ENCODE results near the gene CNGA4.
A peak's percentile ranks its signal among the peaks of the same experiment; 100 is the strongest.

Gene CNGA4

GRCh38 chr11:6251990-6252473 lies 13.1 kb downstream of the CNGA4 start:
- peak; percentile 55 for DNase-seq (ENCODE audit: low read depth)
- H3K4me3 ChIP-seq (ENCODE audit: control insufficient read depth, low read depth, low read length): no peak overlapping the region
- no peak for TF ChIP-seq CTCF (conservative IDR thresholded peaks at IDR 0.05; ENCODE audit: control insufficient read depth, insufficient read depth, low read depth, low read length)

- TF ChIP-seq CTCF (conservative IDR thresholded peaks at IDR 0.05; ENCODE audit: control insufficient read depth, insufficient read depth, low read depth, low read length): no peak
- DNase-seq (ENCODE audit: low read depth): no peak
- no peak overlapping the region for H3K4me3 ChIP-seq (ENCODE audit: control insufficient read depth, low read depth, low read length)
These were observed 14.3 kb downstream of the CNGA4 start for GRCh38 chr11:6253197-6253596.

GRCh38 chr11:6258141-6258540 lies 19.3 kb downstream of the CNGA4 start:
- no peak overlapping the region for H3K4me3 ChIP-seq (ENCODE audit: control insufficient read depth, low read depth, low read length)
- DNase-seq (ENCODE audit: low read depth): no peak
- no peak for TF ChIP-seq CTCF (conservative IDR thresholded peaks at IDR 0.05; ENCODE audit: control insufficient read depth, insufficient read depth, low read depth, low read length)

DNA sequence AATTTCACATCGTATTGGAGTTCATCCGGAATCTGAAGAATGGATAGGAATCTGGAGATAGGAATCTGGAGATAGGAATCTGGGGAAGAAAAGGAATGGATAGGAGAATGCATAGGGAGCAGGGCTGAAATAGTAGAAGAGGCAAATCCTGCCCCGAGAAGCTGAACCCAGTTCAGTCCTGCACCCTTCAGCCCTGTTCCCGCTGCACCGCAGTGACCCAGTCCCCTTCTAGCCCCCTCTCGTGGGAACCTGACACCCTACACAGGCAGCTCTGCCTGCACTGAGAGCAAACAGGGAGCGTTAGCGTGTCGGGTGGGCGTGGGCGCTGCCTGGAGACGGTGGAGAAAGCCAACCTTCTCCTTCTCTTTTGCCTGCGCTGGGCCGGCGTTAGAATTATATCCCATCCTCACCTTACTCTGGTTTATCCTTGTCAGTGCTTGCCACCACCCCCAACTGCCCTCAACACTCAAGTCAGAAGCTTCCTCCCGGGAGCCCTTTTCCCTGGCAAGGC lies 19.7 kb downstream of the CNGA4 start:
- no peak for TF ChIP-seq CTCF (conservative IDR thresholded peaks at IDR 0.05; ENCODE audit: control insufficient read depth, insufficient read depth, low read depth, low read length)
- no peak overlapping the region for H3K4me3 ChIP-seq (ENCODE audit: control insufficient read depth, low read depth, low read length)
- no peak for DNase-seq (ENCODE audit: low read depth)

GRCh38 chr11:6260207-6260726 lies 21.4 kb downstream of the CNGA4 start:
- no peak overlapping the region for H3K4me3 ChIP-seq (ENCODE audit: control insufficient read depth, low read depth, low read length)
- TF ChIP-seq CTCF (conservative IDR thresholded peaks at IDR 0.05; ENCODE audit: control insufficient read depth, insufficient read depth, low read depth, low read length): no peak
- no peak for DNase-seq (ENCODE audit: low read depth)

- no peak for DNase-seq (ENCODE audit: low read depth)
- no peak for TF ChIP-seq CTCF (conservative IDR thresholded peaks at IDR 0.05; ENCODE audit: control insufficient read depth, insufficient read depth, low read depth, low read length)
- no peak overlapping the region for H3K4me3 ChIP-seq (ENCODE audit: control insufficient read depth, low read depth, low read length)
These were observed 24.8 kb downstream of the CNGA4 start for GRCh38 chr11:6263662-6264061.

GRCh38 chr11:6268820-6269219 lies 29.9 kb downstream of the CNGA4 start:
- no peak for TF ChIP-seq CTCF (conservative IDR thresholded peaks at IDR 0.05; ENCODE audit: control insufficient read depth, insufficient read depth, low read depth, low read length)
- peak; percentile 46 for DNase-seq (ENCODE audit: low read depth)
- H3K4me3 ChIP-seq (ENCODE audit: control insufficient read depth, low read depth, low read length): no peak overlapping the region

All from fibroblast of mammary gland (primary cell).